Duodenal mucosa (tissue), 2 donors: ENCODE results near the gene SNN.
A peak's percentile ranks its signal among the peaks of the same experiment; 100 is the strongest.

Experiments
- H3K27ac ChIP-seq: one replicate; pipeline ENCODE4 v1.7.0; 2013; ENCODE audit warnings: low read depth, low read length
- H3K27me3 ChIP-seq, 2 donors: one replicate each; pipeline ENCODE4 v1.7.0; 2013; ENCODE audit warnings: low read length in 2 of 2, control low read depth in 1 of 2; ENCODE audit not compliant: insufficient read depth in 2 of 2, control insufficient read depth in 1 of 2
- H3K36me3 ChIP-seq, 2 donors: one replicate each; pipeline ENCODE4 v1.7.0; 2013; ENCODE audit warnings: low read length in 2 of 2, control low read depth in 1 of 2; ENCODE audit not compliant: insufficient read depth in 2 of 2, control insufficient read depth in 1 of 2
- H3K4me1 ChIP-seq, 2 donors: one replicate each; pipeline ENCODE4 v1.7.0; 2013; ENCODE audit warnings: low read length in 2 of 2, control low read depth in 1 of 2; ENCODE audit not compliant: insufficient read depth in 2 of 2, control insufficient read depth in 1 of 2
- H3K4me3 ChIP-seq, 2 donors: one replicate each; pipeline ENCODE4 v1.7.0; 2013; ENCODE audit warnings: low read length in 2 of 2, low read depth in 1 of 2
- H3K9ac ChIP-seq, 2 donors: one replicate each; pipeline ENCODE4 v1.7.0; 2013; ENCODE audit warnings: low read length in 2 of 2, low read depth in 1 of 2
- H3K9me3 ChIP-seq, 2 donors: one replicate each; pipeline ENCODE4 v1.7.0; 2013; ENCODE audit warnings: low read length in 2 of 2, control low read depth in 1 of 2; ENCODE audit not compliant: control insufficient read depth in 1 of 2

Gene SNN

DNA sequence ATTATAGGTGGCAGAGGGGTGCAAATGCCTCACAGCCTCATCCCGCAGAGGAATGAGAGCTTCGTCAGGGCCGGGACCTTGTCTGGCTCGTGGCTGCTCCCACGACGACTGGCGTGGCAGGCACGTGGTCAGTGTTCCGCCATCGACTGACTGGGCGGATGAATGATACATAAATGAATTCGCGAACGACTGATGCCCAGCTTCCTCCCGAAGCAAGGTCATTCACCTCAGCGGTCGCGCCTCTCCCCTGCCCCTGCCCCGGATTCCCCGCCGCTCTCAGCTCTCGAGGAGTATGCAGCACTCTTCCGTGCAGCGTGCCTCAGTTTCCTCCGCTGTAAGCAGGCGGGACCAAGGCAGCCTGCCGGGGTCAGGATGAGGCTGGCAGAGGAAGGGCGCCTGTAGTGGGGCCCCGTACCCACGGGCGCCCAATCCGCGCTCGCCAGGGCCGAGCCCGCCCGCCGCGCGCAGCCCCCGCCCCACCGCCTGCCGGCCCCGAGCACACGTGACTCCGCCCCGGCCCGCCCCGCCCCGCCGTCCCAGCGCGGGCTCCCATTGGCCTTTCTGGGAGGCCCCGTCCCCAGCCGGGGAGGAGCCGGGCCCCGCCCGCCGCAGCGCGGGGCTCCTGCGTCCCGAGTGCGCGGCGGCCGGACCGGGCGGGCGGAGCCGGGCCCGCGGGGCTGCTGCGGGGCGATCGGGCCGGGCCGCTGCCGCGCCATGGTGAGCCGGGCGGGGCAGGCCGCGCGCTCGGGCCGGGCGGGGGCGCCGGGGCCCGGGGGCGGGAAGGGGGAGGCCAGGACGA, at the start of gene SNN:
SNN (plus strand) TSS at position 632 of the 799 bp plus-strand sequence. CDS start 7,605 bp downstream, outside the sequence.
- H3K4me1 ChIP-seq: peaks cover 38% of the 10 kb centered on the region in 2 donors
- peak within 1 kb of the TSS; percentile 10 for H3K27ac ChIP-seq
- H3K9ac ChIP-seq: peak within 1 kb of the TSS; percentile 39 to 47
- no peaks in the 10 kb centered on the region for H3K9me3 ChIP-seq
- H3K27me3 ChIP-seq: no peaks in the 10 kb centered on the region
- H3K36me3 ChIP-seq: no peaks in the 10 kb centered on the region
- H3K4me3 ChIP-seq: peak within 1 kb of the TSS; percentile 68 to 69

DNA sequence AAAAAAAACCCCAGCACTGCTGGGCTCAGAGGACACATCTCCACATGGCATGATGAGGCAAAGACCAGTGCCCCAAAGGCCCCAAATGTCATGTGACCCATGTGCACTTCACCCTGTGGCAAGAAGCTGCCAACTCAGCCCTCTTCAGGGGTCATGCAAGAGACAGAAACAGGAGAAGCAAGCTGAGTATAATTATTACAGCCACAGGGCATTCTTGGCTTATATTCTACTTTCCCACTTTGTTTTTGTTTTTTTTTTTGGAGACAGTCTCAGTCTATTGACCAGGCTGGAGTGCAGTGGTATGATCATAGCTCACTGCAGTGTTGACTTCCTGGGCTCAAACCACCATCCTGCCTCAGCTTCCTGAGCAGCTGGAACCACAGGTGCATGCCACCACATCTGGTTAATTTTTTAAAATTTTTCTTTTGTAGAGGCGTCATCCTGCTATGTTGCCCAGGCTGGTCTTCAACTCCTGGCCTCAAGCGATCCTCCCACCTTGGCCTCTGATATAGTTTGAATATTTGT, 48.9 kb upstream of the SNN start:
- Histone ChIP-seq H3K9me3 (no peaks in the 10 kb centered on the region), H3K36me3 (no peaks in the 10 kb centered on the region), H3K4me1 (peaks cover 10 to 14% of the 10 kb centered on the region in 2 donors), H3K4me3 (no peak overlapping the region), H3K27me3 (no peaks in the 10 kb centered on the region), H3K9ac (no peak overlapping the region), H3K27ac (no peak overlapping the region)

DNA sequence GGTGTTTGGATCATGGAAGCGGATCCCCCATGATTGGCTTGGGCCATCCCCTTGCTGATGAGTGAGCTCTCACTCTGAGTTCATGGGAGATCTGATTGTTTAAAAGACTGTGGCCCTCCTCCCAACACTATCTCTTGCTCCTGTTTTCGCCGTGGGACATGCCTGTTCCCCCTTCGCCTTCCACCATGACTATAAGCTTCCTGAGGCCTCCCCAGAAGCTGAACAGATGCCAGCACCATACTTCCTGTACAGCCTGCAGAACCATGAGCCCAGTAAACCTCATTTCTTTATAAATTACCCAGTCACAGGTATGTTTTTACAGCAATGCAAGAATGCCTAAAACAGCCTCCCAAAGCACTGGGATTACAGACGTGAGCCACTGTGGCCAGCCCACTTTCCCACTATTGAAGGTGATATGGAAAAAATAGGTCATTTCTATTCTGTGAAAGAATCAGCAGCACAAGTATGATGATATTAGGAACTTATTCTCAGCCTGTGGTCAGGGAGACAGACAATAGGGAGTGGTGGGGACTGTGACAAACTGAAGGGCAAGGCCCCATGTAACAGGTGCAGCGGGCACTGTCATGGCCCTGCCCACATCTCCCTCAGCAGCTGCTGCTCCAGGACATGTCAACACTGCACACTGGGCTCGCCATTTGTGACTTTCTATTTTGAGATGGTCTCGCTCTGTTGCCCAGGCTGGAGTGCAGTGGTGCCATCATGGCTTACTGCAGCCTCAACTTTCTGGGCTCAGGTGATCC, 47.8 kb upstream of the SNN start:
- Histone ChIP-seq H3K4me1 (peaks cover 6 to 9% of the 10 kb centered on the region in 2 donors), H3K9ac (no peak overlapping the region), H3K27me3 (no peaks in the 10 kb centered on the region), H3K27ac (no peak overlapping the region), H3K4me3 (no peak overlapping the region), H3K9me3 (no peaks in the 10 kb centered on the region), H3K36me3 (no peaks in the 10 kb centered on the region)

DNA sequence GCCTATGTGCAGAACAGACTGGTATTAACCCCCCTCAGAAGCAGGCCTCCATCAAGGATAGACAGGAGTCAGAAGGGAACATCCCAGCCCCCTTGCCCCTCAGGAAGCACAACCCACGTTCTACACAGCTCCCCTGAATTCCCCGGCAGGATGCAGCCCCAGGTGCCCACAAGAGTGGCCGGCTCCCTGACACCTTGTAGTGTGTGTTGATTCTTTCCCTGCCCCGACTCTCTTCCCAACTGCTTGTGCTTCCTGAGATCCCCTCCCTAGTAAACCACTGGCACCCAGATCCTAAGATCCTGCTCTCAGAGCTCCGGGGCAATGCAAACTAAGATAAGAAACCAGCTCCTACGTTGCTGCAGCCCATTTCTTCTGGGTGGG, 46.7 kb upstream of the SNN start:
- H3K27ac ChIP-seq: no peak overlapping the region
- H3K4me3 ChIP-seq: peak overlapping the region in 1 of 2 donors; percentile 10
- H3K9ac ChIP-seq: peak overlapping the region in 1 of 2 donors; percentile 32
- no peaks in the 10 kb centered on the region for H3K9me3 ChIP-seq
- H3K27me3 ChIP-seq: no peaks in the 10 kb centered on the region
- peaks cover 6 to 9% of the 10 kb centered on the region in 2 donors for H3K4me1 ChIP-seq
- H3K36me3 ChIP-seq: no peaks in the 10 kb centered on the region

DNA sequence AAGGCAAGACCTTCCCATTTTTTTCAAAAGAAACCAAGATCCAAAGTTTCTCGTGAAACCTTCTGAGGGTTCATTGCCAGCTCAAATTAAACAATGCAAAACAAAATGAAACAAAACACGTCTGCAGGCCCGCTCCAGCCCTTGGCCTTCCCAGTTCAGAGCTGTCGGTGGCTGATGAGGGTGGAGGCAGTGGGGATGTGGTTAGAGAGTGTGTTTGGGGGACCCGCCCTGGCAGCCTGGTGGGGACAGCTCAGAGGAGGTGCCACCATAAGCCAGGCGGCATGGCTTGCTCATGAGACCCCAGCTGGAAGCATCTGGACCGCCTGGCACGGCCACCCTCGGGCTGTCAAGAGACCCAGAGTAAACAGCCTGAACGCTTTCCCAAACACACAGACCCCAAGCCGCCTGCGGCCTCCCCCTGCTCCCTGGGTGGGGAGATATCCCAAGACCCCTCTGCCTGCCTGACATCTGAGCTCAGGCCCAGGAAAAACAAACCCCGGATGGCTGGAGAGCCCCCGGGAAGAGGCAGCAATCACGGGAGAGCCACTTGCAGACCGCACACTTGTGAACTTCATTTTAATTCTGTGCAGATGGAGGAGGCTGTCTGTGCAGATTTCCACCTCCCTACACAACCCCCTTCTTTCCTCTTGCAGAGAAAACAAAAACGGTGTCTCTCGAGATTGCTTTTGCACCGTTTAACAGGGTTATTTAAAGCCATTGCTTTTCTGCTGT, 46.2 kb upstream of the SNN start:
- no peaks in the 10 kb centered on the region for H3K36me3 ChIP-seq
- H3K27ac ChIP-seq: no peak overlapping the region
- peak overlapping the region in 1 of 2 donors; percentile 10 for H3K4me3 ChIP-seq
- no peaks in the 10 kb centered on the region for H3K9me3 ChIP-seq
- peaks cover 6 to 9% of the 10 kb centered on the region in 2 donors for H3K4me1 ChIP-seq
- H3K9ac ChIP-seq: peak overlapping the region; percentile 32 to 43
- no peaks in the 10 kb centered on the region for H3K27me3 ChIP-seq

DNA sequence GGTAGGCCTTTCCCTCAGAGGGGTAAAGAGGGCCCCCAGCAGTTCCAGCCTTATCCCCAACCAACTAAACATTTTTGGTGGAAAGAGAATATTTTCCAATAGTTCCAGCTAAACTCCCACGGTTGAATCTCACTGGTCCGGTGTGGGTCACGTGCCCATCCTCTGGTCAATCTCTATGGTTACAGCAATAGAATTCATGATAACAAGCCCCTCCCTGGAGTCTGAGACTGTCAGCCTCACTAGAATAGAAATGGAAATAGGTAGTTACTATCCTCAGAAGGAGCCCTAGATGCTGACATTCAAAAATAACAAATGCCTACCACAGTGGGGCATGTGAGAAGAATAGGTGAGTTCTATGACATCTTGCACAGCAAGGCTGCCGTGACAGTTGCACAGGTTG, 44.0 kb upstream of the SNN start:
- H3K36me3 ChIP-seq: no peaks in the 10 kb centered on the region
- H3K27ac ChIP-seq: no peak overlapping the region

DNA sequence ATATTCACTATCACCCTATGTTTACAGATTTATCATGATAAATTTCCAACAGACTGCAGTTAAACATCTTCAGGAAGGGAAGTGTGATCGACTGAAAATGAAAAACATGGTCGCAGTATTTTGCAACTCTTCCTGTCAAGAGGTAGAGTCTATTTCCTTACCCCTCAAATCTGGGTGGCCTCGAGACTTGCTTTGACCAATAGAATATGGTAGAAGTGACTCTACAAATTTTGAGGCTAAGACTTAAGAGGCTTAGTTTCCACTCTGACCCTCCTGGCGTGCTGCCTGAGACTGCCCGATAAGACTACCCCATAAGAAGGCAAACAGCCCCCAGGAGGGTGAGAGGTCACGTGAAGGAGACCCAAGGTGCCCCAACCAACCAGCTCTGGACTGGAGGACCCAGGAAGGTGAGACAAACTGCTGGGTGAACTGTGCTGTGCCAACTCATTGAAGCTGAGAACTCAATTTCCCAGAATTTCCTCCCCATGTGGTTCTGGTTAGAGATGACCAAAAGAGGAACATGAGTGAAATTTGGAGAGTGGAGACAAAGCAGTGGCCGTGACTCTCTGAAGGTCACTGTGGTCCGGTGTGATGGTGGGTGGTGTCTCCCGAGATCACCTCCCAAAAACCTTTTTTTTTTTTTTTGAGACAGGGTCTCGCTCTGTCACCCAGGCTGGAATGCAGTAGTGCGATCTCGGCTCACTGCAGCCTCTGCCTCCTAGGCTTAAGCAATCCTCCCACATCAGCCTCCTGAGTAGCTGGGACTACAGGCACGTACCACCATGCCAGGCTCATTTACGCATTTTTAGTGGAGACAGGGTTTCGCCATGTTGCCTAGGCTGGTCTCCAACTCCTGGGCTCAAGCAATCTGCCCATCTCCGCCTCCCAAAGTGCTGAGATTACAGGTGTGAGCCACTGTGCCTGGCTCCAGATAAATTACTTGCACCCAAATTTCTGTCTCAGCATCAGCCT, 43.3 kb upstream of the SNN start:
- no peak overlapping the region for H3K9ac ChIP-seq
- peaks cover 7 to 12% of the 10 kb centered on the region in 2 donors for H3K4me1 ChIP-seq
- H3K27ac ChIP-seq: no peak overlapping the region
- no peaks in the 10 kb centered on the region for H3K27me3 ChIP-seq
- H3K36me3 ChIP-seq: no peaks in the 10 kb centered on the region
- no peaks in the 10 kb centered on the region for H3K9me3 ChIP-seq
- H3K4me3 ChIP-seq: no peak overlapping the region

More for the DNA sequence above, 44.0 kb upstream of the SNN start:
- peaks cover 7 to 9% of the 10 kb centered on the region in 2 donors for H3K4me1 ChIP-seq
- H3K4me3 ChIP-seq: no peak overlapping the region
- no peaks in the 10 kb centered on the region for H3K27me3 ChIP-seq
- no peaks in the 10 kb centered on the region for H3K9me3 ChIP-seq
- no peak overlapping the region for H3K9ac ChIP-seq

DNA sequence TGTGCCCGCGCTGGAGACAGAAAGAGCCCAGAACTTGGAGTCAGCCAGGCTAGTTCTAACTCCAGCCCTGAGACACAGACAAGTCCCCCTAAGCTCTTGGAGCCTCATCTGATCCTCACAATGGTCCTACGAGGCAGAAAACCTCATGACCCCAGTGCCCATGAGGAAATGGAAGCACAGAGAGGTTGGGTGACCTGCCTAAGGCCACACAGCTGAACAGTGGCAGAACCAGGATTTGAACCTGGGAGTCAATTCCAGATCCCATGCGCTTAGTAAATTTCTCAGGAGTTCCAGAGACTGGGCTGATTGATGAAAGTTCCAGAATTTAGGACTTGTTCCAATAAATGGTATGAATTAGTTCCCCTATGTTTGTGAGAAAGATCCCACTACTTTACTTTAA, 42.5 kb upstream of the SNN start:
- Histone ChIP-seq H3K27ac (no peak overlapping the region), H3K4me3 (no peak overlapping the region), H3K27me3 (no peaks in the 10 kb centered on the region), H3K4me1 (peaks cover 12 to 15% of the 10 kb centered on the region in 2 donors), H3K9me3 (no peaks in the 10 kb centered on the region), H3K36me3 (no peaks in the 10 kb centered on the region), H3K9ac (no peak overlapping the region)

DNA sequence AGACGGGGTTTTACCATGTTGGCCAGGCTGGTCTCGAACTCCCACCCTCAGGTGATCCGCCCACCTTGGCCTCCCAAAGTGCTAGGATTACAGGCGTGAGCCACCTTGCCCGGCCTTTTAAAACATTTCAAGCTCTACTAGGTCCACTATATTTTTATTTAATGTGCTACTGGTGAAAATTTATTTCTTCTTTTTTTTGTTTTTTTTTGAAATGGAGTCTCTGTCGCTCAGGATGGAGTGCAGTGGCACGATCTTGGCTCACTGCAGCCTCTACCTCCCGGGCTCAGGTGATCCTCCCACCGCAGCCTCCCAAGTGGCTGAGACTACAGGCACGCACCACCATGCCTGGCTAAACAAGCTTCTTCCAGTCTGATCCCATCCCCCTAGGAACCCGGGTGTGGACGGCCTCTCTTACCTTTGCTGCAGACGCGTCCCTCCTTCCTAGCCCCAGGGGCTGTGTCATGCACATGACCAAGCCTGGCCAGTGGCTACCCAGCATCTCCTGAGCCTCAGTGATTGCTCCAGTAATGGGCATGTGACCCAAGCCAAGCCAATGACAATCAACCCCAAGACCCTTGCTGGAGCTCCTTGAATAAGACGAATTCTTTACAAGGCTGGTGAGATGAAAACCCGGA, 41.5 kb upstream of the SNN start:
- Histone ChIP-seq H3K9me3 (no peaks in the 10 kb centered on the region), H3K27ac (no peak overlapping the region)

More for the DNA sequence above, 41.5 kb upstream of the SNN start:
- Histone ChIP-seq H3K4me1 (peaks cover 8 to 15% of the 10 kb centered on the region in 2 donors), H3K36me3 (no peaks in the 10 kb centered on the region), H3K4me3 (no peak overlapping the region), H3K9ac (no peak overlapping the region), H3K27me3 (no peaks in the 10 kb centered on the region)
